GM12801 (cell line): Measurements from ENCODE around the gene U2AF1L4.

ENCODE experiments used
- TF ChIP-seq, protein P1 (sequence below): IDR thresholded peaks from one replicate; pipeline ENCODE4 v1.5.1; 2011; ENCODE audit warnings: control low read depth; ENCODE audit not compliant: insufficient read length; ENCODE audit errors: extremely low read depth

The U2AF1L4 gene

DNA sequence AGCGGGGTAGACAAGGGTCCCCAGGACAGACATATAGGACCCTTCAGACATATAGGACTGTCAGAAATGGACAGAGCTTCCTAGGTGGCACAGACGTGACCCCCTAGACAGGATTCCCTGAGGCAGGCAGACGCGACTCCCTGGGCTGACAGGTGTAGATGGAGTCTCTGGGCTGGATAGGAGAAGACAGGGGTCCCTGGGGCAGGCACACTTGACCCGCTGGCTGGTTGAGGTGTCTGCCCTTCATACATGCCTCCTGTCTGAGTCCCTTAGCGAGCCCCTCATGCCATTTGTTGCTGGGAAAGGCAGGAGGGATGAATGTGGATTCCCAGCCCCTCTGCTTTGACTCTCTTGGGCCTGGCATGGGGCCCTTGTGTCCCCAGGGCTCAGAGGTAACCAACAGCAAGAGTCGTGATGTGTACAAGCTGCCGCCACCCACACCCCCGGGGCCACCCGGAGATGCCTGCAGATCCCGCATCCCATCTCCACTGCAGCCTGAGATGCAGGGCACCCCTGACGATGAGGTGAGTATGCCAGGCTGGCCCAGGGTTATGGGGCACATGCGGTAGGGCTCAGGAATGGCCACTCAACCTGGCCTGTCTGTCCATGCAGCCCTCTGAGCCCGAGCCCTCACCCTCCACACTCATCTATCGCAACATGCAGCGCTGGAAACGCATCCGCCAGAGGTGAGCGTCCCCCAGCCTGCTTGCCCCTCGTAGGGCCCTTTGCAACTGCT, 8.6 kb upstream of the U2AF1L4 start:
- TF ChIP-seq, protein P1, sequence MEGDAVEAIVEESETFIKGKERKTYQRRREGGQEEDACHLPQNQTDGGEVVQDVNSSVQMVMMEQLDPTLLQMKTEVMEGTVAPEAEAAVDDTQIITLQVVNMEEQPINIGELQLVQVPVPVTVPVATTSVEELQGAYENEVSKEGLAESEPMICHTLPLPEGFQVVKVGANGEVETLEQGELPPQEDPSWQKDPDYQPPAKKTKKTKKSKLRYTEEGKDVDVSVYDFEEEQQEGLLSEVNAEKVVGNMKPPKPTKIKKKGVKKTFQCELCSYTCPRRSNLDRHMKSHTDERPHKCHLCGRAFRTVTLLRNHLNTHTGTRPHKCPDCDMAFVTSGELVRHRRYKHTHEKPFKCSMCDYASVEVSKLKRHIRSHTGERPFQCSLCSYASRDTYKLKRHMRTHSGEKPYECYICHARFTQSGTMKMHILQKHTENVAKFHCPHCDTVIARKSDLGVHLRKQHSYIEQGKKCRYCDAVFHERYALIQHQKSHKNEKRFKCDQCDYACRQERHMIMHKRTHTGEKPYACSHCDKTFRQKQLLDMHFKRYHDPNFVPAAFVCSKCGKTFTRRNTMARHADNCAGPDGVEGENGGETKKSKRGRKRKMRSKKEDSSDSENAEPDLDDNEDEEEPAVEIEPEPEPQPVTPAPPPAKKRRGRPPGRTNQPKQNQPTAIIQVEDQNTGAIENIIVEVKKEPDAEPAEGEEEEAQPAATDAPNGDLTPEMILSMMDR: no peak

DNA sequence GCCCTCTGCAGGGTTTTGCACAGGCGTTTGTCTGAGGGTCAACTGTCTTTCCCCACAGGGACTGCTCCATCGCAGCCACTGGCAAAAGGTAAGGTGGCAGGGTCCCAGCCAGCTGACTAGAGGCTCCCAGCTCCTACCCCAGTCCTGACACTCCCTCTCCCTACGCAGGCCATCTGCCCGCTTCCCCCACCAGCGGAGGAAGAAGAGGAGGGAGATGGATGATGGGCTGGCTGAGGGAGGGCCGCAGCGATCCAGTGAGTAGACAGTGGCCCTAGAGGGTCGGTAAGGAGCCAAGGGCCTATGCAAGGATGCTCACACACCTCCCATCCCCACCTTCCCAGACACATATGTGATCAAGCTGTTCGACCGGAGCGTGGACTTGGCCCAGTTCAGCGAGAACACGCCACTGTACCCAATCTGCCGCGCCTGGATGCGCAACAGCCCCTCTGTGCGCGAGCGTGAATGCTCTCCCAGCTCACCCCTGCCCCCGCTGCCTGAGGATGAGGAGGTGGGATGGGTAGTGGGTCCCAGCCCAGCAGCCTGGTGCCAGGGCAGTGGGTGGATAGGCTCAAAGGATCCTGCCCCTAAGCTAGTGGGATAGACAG, 7.6 kb upstream of the U2AF1L4 start:
- TF ChIP-seq, protein P1: no peak

DNA sequence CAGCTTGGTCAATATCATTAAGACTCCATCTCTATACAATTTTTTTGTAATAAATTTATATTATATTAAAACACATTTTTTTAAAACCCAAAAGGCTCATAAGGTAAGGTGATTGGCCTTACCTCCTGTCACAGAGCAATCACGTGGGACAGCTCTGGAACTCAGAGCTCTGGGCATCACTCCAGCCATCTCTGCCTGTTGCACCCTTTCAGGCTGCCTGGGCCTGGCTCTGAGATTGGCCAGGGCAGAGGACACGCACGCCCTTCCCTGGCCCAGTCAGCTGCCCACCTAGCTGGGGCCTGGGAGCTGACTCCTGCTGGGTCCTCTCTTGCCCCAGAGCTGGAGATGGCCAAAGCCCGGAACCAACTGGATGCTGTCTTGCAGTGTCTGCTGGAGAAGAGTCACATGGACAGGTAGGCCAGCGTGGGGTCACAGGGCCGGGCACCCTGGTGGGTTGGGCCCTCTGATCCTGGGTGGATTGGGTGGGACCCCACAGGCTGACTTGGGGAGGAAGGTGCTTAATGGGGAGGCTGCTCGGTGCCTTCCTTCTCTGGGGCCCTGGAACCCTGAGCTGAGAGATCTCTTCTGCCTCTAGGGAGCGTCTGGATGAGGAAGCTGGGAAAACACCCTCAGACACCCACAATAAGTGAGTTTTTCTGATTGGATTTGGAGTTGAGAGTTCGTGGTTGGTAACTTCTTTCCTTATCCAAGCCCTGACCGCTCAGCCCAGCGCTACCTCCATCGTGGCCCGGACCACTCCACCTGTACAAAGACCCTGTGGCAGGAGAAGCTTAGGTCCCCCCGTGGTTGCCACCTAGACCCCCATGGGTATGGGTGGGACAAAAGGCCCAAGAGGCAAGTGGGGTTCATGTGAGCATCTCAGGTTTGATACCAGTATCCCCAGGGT, 6.9 kb upstream of the U2AF1L4 start:
- TF ChIP-seq, protein P1: no peak

DNA sequence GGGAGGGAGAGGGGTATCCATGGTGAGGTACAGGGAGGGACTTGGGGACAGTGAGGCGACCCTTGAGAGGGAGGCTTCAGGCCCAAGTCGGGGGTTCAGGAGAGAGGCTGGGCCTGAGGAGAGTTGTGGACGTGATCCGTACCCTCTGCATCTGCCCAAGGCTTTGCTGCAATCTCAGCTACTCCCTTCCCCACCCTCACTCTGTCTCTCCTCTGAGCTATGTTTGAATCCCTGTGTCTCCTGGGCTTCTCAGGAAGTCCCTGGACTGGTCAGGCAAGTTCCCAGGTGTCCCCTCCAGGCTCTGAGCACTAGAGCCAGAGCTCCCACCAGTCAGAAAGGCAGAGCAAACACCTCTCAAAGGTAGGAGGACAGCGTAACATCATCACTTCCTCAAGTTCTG, 4.9 kb upstream of the U2AF1L4 start:
- TF ChIP-seq, protein P1: no peak

DNA sequence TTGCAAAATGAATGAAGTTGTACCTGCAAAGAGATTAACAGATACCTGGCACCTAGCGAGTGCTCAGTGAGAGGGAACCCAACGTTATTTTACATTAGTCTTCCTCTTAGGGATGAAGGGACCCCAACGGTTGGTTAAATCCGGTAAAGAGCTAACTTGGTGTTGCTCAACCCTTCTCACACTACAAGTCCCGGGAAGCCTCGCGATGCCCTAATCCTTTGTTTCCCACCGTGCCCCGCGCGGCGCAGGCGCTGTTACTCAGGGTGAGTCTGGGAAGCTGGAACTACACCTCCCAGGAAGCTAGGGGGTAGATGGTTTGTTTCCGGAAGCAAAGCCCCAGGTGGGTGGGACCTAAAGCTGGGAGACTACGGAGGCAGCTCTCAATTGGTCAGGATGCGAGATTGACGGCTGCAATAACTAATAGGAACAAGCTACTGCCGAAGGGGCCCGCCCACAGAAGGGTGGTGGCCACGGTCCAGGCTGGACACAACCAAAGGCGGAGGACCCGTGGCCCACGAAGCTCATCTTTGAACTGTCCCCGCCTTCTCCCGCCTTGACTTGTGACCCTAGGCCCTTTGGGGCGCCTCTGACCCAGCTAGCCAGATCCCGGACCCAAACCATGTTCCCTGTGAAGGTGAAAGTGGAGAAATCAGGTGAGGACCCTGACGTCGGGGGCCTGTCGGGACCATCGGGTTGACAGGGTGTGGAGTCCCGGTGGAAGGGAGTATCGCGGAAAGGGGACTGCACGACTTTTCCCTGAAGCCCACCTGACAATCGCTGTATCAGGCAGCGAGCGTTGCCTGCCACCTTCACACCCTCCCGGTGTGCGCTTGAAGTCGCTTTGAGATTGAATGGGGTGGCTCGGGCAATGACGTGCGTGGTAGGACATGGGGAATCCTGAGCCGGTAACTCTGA, 3.1 kb upstream of the U2AF1L4 start, which contains the start of gene LIN37:
TSS of gene LIN37 (plus strand) at position 471 of the 915 bp plus-strand sequence. CDS start at position 620, 149 bp downstream.
- TF ChIP-seq, protein P1: no peak

DNA sequence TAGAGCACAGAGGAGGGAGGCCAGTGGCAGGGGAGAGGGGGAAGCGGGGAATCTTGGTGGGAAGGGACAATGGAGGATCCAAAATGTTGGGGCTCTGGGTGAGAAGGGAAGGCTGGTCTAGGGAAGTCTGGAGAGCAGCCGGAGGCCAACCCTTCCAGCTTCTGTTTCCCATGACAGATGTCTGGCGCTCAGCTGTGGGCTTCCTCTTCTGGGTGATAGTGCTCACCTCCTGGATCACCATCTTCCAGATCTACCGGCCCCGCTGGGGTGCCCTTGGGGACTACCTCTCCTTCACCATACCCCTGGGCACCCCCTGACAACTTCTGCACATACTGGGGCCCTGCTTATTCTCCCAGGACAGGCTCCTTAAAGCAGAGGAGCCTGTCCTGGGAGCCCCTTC, 1.3 kb upstream of the U2AF1L4 start:
- TF ChIP-seq, protein P1: no peak
